Upper lobe of left lung (tissue), 6 donors: ENCODE measurements around the gene RHOT2. TPM values are rescaled to one million over a fixed set of nuclear protein-coding genes. Genes with fewer than 3 reads are reported as not detected.

Experiments
- ATAC-seq, 2 donors: fragments of 200-7000 bp; cut with Tn5 transposase; one replicate each; pipeline ENCODE4 v1.9.1; 2022; ENCODE audit warnings: mild to moderate bottlenecking in 2 of 2, moderate library complexity in 2 of 2; ENCODE audit not compliant: low FRiP score in 2 of 2
- DNase-seq, 2 donors: peaks; one replicate each; pipeline ENCODE4 v3.0.0-alpha.2; 2019 to 2020
- H3K27ac ChIP-seq, 4 donors: fragments of 200-600 bp; sonication (generic); one replicate each; pipeline ENCODE4 v1.5.1; 2016 to 2019
- H3K27me3 ChIP-seq, 4 donors: fragments of 200-600 bp; sonication (generic); one replicate each; pipeline ENCODE4 v1.5.1; 2017 to 2019
- H3K36me3 ChIP-seq, 4 donors: fragments of 200-600 bp; sonication (generic); one replicate each; pipeline ENCODE4 v1.5.1; 2016 to 2019
- H3K4me1 ChIP-seq, 4 donors: fragments of 200-600 bp; sonication (generic); one replicate each; pipeline ENCODE4 v1.5.1; 2018 to 2019
- H3K4me3 ChIP-seq, 4 donors: fragments of 200-600 bp; sonication (generic); one replicate each; pipeline ENCODE4 v1.5.1; 2017 to 2019; ENCODE audit warnings: mild to moderate bottlenecking in 2 of 4, moderate library complexity in 1 of 4
- H3K9me3 ChIP-seq, 4 donors: fragments of 200-600 bp; sonication (generic); one replicate each; pipeline ENCODE4 v1.5.1; 2018 to 2019
- CTCF ChIP-seq, 6 experiments: fragments of 450-650 bp in 4 of 6; fragments of 200-600 bp in 2 of 6; sonication (generic) in 2 of 6; IDR thresholded peaks; one replicate each; pipeline ENCODE4 v1.5.1; 2016 to 2019; ENCODE audit warnings: antibody characterized with exemption in 6 of 6
- EP300 ChIP-seq, 4 donors: sonication (generic); formaldehyde crosslinking; IDR thresholded peaks; one replicate each; pipeline ENCODE4 v1.5.1; 2017; ENCODE audit warnings: antibody characterized with exemption in 4 of 4, control low read depth in 2 of 4
- POLR2A ChIP-seq, 4 donors: fragments of 450-650 bp; IDR thresholded peaks; one replicate each; pipeline ENCODE4 v1.5.1; 2016 to 2017; ENCODE audit warnings: antibody characterized with exemption in 4 of 4, mild to moderate bottlenecking in 2 of 4
- POLR2AphosphoS5 ChIP-seq, 2 donors: sonication (generic); formaldehyde crosslinking; IDR thresholded peaks; one replicate each; pipeline ENCODE4 v1.5.1; 2017; ENCODE audit warnings: antibody characterized with exemption in 2 of 2
- WGBS, 2 donors: methylation state at CpG; one replicate each; pipeline ENCODE4 v1.1.5; 2017 to 2018; 5-methylcytosine and 5-hydroxymethylcytosine counted together
- total RNA-seq, 6 donors: library from RNA; depleted of rRNA in 4 of 6; stranded (reverse); fragments of >200 nt in 4 of 6; gene quantifications; one replicate each; pipeline versions ENCODE4 v1.1.0 to v1.2.1, GENCODE V29; 2016 to 2021
- donor health status: DM: no; HTN: no; CAD: no; lungs with moderate emphysema.
- donor health status: DM: no; HTN: yes; CAD: no; lungs with severe emphysema.

RHOT2 gene
- total RNA-seq, 6 donors from 2014 or later = 53.0 to 535 (median 107) TPM

- Histone ChIP-seq H3K4me1 (peaks cover 17 to 36% (median 20%) of the 10 kb centered on the region in 4 donors), H3K9me3 (no peaks in the 10 kb centered on the region), H3K36me3 (peaks cover 0 to 36% (median 7%) of the 10 kb centered on the region in 4 donors), H3K27me3 (no peaks in the 10 kb centered on the region), H3K27ac (no peak overlapping the region), H3K4me3 (no peak overlapping the region)
- TF ChIP-seq EP300 (IDR thresholded peaks at IDR 0.05) (no peak), CTCF (IDR thresholded peaks at IDR 0.05) (no peak), POLR2A (IDR thresholded peaks at IDR 0.05) (no peak), POLR2AphosphoS5 (IDR thresholded peaks at IDR 0.05) (no peak)
- WGBS, 2 donors = 87 to 94% methylated on average over 18 to 24 of the region's 28 CpGs
- no peak for ATAC-seq
- no peak for DNase-seq
These were observed 15.3 kb upstream of the RHOT2 start for GRCh38 chr16:652454-653305.

- 87 to 97% methylated on average over 12 of the region's 12 CpGs for WGBS, 2 donors
- H3K36me3 ChIP-seq = peaks cover 0 to 47% (median 14%) of the 10 kb centered on the region in 4 donors
- no peak for TF ChIP-seq POLR2A (IDR thresholded peaks at IDR 0.05)
- no peak for TF ChIP-seq EP300 (IDR thresholded peaks at IDR 0.05)
- no peak for TF ChIP-seq POLR2AphosphoS5 (IDR thresholded peaks at IDR 0.05)
- TF ChIP-seq CTCF (IDR thresholded peaks at IDR 0.05) = no peak
- H3K27ac ChIP-seq = no peak overlapping the region
- DNase-seq (no peak), ATAC-seq (no peak)
- no peaks in the 10 kb centered on the region for H3K27me3 ChIP-seq
- no peaks in the 10 kb centered on the region for H3K9me3 ChIP-seq
- no peak overlapping the region for H3K4me3 ChIP-seq
- H3K4me1 ChIP-seq = peaks cover 7 to 22% (median 11%) of the 10 kb centered on the region in 4 donors
These were observed 13.9 kb upstream of the RHOT2 start for GRCh38 chr16:654034-654433.

GRCh38 chr16:657487-657886 is 10.4 kb upstream of the RHOT2 start:
- DNase-seq (no peak), ATAC-seq (no peak)
- peaks cover 13 to 26% (median 14%) of the 10 kb centered on the region in 4 donors for H3K4me1 ChIP-seq
- H3K9me3 ChIP-seq = no peaks in the 10 kb centered on the region
- no peaks in the 10 kb centered on the region for H3K27me3 ChIP-seq
- WGBS, 2 donors = 98% methylated on average over 9 to 20 of the region's 22 CpGs
- no peak overlapping the region for H3K4me3 ChIP-seq
- TF ChIP-seq EP300 (IDR thresholded peaks at IDR 0.05) (no peak), POLR2A (IDR thresholded peaks at IDR 0.05) (no peak), POLR2AphosphoS5 (IDR thresholded peaks at IDR 0.05) (no peak), CTCF (IDR thresholded peaks at IDR 0.05) (no peak)
- no peak overlapping the region for H3K27ac ChIP-seq
- peaks cover 0 to 45% (median 14%) of the 10 kb centered on the region in 4 donors for H3K36me3 ChIP-seq

DNA sequence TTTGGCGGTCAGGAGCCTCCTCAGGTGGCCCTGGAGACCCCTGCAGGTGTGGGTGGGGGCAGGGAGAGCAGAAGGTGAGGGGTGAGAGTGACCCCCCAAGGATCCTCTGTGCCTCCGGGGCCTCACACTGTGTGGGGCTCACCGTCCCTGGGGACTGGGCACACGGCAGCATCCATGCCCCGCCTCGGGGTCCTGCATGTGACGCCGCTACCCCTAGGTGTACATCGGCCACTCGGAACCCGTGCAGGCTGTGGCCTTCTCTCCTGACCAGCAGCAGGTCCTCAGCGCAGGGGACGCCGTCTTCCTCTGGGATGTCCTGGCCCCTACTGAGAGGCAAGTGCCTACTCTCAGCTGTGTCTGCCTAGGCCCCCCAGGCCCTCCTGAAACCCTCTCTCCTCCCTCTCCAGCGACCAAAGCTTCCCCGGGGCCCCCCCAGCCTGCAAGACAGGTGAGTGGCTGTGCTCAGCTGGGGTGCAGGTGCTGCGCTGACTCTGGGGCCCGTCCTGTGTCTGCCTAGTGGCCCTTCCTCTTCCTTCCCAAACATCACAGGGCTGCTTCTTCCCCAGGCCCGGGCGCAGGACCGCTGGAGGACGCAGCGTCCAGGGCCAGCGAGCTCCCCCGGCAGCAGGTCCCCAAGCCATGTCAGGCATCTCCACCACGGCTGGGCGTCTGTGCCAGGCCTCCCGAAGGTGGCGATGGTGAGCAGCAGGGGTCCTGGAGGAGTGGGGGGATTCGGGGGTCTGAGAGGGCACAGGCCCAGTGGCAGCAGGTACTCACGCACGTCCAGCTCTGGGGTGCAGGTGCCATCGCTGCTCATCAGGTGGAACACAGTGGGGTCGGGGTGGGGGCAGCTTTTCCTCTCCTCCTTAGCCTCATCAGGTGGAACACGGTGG is 9.0 kb upstream of the RHOT2 start:
- TF ChIP-seq POLR2AphosphoS5 (IDR thresholded peaks at IDR 0.05) (no peak), POLR2A (IDR thresholded peaks at IDR 0.05) (no peak), CTCF (IDR thresholded peaks at IDR 0.05) (no peak), EP300 (IDR thresholded peaks at IDR 0.05) (no peak)
- 93 to 98% methylated on average over 6 to 31 of the region's 35 CpGs for whole genome bisulfite sequencing, 2 donors
- Histone ChIP-seq H3K27me3 (no peaks in the 10 kb centered on the region), H3K4me1 (peaks cover 13 to 20% (median 14%) of the 10 kb centered on the region in 4 donors), H3K36me3 (peaks cover 0 to 38% (median 11%) of the 10 kb centered on the region in 4 donors), H3K27ac (no peak overlapping the region), H3K9me3 (no peaks in the 10 kb centered on the region), H3K4me3 (no peak overlapping the region)
- ATAC-seq (no peak), DNase-seq (no peak)
